ENCODE data around the gene RLF.
A peak's percentile ranks its signal among the peaks of the same experiment; 100 is the strongest.

RLF gene, protein sequence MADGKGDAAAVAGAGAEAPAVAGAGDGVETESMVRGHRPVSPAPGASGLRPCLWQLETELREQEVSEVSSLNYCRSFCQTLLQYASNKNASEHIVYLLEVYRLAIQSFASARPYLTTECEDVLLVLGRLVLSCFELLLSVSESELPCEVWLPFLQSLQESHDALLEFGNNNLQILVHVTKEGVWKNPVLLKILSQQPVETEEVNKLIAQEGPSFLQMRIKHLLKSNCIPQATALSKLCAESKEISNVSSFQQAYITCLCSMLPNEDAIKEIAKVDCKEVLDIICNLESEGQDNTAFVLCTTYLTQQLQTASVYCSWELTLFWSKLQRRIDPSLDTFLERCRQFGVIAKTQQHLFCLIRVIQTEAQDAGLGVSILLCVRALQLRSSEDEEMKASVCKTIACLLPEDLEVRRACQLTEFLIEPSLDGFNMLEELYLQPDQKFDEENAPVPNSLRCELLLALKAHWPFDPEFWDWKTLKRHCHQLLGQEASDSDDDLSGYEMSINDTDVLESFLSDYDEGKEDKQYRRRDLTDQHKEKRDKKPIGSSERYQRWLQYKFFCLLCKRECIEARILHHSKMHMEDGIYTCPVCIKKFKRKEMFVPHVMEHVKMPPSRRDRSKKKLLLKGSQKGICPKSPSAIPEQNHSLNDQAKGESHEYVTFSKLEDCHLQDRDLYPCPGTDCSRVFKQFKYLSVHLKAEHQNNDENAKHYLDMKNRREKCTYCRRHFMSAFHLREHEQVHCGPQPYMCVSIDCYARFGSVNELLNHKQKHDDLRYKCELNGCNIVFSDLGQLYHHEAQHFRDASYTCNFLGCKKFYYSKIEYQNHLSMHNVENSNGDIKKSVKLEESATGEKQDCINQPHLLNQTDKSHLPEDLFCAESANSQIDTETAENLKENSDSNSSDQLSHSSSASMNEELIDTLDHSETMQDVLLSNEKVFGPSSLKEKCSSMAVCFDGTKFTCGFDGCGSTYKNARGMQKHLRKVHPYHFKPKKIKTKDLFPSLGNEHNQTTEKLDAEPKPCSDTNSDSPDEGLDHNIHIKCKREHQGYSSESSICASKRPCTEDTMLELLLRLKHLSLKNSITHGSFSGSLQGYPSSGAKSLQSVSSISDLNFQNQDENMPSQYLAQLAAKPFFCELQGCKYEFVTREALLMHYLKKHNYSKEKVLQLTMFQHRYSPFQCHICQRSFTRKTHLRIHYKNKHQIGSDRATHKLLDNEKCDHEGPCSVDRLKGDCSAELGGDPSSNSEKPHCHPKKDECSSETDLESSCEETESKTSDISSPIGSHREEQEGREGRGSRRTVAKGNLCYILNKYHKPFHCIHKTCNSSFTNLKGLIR (N-terminal part only)

DNA sequence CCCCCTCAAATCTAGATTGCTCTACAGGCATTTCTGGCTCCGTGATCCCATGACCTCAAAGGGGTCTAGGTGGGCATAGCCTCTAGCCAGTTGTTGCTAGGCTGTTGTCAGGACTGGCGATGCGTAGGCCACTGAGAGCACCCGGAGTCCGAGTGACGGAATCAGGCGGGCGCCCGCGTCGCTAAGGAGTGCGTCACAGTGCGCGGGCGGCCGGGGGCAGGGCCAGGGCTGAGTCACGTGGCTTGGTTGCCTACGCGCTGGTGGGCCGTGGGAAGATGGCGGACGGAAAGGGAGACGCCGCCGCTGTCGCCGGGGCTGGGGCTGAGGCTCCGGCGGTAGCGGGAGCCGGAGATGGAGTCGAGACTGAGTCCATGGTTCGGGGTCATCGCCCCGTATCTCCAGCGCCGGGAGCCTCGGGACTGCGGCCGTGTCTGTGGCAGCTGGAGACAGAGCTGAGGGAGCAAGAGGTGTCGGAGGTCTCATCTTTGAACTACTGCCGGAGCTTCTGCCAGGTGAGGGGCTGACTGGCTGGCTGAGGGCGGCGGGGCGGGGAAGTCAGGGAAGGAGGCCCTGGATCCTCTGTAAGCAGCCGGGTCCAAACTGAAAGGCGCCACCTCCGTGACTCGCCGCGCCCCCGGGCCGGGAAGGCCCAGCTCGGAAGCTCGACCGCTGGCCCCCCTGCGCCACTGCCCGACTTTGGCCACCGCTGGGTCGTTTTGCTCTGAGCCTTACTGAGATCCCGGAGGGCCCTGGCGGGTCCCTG lies at the start of gene RLF:
RLF (plus strand) TSS at position 263 of the 763 bp plus-strand sequence; CDS start at position 276, 13 bp downstream.
- DNase-seq (ENCODE audit: extremely low read depth in 1 of 2, low read depth in 1 of 2) = peak; percentile 86 to 93

DNA sequence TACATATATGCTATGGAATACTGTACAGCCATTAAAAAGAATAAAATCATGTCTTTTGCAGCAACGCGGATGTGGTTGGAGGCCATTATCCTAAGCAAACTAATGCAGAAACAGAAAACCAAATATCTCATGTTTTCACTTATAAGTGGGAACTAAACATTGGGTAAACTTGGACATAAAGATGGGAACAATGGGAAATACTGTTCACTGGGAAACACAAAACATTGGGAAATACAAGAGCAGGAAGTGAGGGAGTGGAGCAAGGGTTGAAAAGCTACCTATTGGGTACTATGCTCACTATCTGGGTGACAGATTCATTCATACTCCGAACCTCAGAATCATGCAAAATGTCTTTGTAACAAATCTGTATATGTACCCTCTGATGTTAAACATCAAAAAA lies 46.8 kb upstream of the RLF start:
- DNase-seq (ENCODE audit: extremely low read depth in 1 of 2, low read depth in 1 of 2) = no peak

DNA sequence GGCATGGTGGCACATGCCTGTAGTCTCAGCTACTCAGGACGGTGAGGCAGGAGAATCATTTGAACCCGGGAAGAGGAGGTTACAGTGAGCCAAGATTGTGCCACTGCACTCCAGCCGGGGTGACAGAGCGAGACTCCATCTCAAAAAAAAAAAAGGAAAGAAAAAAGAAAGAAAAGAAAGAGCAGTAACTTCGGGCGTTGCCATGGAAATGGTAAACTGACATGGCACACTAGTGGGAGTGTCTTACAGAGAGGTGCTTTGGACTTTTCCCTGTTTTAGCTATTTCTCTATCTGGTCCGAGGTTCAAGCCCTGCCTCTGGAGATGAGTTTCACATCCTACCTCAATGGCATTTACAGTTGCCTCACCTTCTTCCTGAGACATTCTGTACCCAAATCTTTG lies 41.1 kb upstream of the RLF start:
- no peak for DNase-seq (ENCODE audit: extremely low read depth in 1 of 2, low read depth in 1 of 2)

GRCh38 chr1:40122855-40123254 lies 38.3 kb upstream of the RLF start:
- DNase-seq (ENCODE audit: extremely low read depth in 1 of 2, low read depth in 1 of 2) = no peak

DNA sequence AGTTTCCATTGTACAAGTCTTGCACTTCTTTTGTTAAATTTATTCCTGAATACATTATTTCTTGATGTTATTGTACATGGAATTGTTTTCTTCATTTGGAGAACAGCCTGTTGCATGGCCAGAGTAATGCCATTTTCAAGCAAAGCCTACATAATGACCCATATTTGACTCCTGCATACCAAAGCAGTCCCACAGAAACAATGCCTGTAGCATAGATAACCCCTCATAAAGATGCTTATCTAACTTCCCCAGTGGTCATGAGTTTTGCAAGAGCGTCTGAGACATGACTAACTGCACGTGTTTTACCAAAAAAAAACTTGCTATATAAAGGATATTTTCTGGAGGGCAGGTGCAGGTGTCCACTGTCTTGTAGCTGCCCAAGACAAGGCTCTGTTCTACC lies 30.3 kb upstream of the RLF start:
- DNase-seq (ENCODE audit: extremely low read depth in 1 of 2, low read depth in 1 of 2) = no peak

DNA sequence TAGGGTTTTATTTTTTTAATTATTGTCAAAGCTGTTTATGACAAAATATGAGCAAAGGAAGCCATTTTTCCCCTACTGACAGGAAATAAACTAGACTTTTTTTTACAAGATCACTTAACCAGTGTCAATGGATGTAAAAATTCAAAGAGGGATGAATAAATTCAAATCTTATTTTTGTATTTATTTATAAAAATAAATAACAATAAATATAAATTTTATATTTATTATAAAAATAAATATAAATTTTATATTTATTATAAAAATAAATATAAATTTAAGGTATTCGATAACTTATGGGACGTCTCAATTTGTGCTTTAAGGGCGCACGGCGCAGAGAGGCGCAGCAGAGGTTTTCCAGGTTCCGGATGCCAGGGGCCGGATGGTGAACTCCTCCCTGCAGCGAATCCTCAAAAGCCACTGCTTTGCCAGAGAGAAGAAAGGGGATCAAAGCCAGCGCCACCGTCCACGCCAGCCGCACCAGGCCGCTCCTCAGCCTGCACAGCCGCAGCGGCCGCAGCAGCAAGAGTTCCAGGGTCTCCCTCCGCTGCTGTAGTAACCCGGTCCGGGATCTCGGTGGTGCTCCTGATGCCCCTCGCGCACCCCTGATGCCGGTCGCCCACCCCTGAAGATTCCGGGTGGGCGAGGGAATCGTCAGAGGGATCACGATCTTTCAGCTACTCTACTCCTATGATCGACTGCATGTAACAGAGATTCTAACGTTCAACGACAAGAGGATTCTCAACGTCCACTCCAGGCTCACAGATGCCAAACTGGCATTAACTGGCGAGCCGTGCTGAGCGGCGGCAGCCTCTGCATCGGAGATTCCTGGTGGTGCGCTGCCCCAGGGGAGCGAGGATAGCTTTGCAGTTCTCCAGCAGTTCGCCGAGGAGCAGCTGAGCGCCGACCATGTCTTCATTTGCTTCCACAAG lies 28.5 kb upstream of the RLF start:
- DNase-seq (ENCODE audit: extremely low read depth in 1 of 2, low read depth in 1 of 2) = no peak

DNA sequence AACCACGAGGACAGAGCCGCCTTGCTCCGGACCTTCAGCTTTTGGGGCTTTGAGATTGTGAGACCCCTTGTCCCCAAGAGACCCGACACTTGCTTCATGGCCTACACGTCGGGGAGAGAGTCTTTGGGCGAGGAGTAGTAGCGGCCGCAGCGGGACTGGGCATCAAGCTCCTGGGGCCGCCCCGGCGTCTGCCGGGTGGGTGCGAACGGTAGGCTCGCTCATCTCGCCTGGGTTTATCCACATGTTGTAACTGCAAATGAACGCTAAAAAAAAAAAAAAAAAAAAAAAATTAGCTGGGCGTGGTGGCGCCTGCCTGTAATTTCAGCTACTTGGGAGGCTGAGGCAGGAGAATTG lies 27.9 kb upstream of the RLF start:
- DNase-seq (ENCODE audit: extremely low read depth in 1 of 2, low read depth in 1 of 2) = no peak

DNA sequence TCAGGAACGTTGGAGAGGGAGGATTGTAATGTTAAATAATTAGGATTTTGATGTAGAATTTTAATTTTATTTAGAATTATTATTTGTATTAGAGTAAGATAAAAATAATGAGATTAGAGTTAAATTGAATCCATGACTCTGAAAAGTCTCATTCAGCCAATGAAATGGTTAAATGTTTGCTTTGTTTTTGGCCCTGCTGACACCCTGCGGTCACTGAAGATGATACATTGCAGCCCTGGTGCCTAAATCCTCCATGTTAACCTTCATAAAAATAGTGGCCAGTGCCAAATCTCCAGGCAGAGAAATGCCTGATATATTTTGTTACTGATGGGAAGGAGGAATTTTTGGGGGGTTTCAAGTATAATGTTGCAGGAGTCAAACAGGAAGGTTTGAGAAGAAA lies 27.3 kb upstream of the RLF start:
- no peak for DNase-seq (ENCODE audit: extremely low read depth in 1 of 2, low read depth in 1 of 2)

DNA sequence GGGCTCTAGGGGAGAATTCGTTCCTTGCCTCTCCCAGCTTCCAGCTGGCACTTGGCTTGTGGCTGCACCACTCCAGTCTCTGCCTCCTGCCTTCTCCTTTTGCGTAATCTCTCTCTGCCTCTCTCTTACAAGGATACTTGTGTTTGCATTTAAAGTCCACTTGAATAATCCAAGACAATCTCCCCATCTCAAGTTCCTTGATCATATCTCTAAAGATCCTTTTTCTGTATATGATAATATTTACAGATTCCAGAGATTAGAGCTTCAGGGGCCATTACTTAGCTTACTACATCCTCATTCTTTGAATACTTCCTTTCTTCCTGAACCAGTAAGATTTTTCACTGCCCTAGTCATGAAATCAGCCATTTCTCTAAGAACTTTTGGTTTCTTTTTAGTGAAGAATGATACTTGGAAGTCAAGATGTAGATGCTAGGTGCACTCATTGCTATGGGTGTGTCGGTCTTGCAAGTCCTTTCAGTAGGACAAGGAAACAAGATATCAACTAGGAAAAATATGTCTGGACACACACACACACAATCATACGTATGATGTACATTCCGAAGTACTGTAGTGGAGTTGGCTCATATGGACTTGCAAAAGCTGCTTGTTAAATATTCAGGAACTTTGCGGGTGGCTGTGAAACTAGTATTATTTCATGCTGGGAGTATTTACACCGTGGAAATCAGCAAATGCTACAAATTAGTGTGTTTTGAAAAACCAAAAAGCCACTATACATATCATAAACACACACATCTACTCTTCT lies 20.8 kb upstream of the RLF start:
- DNase-seq (ENCODE audit: extremely low read depth in 1 of 2, low read depth in 1 of 2) = no peak

DNA sequence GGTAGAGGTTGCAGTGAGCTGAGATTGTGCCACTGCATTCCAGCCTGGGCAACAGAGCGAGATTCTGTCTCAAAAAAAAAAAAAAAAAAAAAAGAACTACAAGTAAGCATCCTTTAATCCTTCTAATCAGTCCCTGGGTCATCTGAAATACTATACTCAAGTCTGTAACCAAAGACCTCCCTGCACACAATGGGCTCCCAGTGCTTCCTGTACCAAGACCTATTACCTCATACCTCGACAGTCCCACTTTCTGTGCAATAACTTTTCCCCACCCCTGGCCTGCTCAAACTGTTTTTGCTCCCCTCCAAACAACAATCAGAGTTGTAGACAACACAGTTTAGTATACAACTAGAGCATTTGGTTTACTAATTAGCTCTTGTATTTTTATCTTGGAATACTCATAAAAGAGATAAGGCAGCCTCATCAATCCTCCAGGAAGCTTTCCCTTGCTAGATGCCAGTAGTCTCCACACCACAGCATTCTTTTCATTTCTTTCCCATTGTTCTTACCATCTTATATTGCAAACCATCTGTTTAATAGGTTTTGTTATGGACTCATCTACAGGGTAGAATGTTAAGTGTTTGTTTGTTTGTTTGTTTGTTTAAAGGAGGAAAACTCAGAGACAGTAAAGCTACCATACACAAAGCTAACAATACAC lies 19.2 kb upstream of the RLF start:
- no peak for DNase-seq (ENCODE audit: extremely low read depth in 1 of 2, low read depth in 1 of 2)

GRCh38 chr1:40143891-40144575 lies 17.2 kb upstream of the RLF start:
- peak; percentile 6 to 14 for DNase-seq (ENCODE audit: extremely low read depth in 1 of 2, low read depth in 1 of 2)

GRCh38 chr1:40151457-40152079 lies 9.6 kb upstream of the RLF start:
- no peak for DNase-seq (ENCODE audit: extremely low read depth in 1 of 2, low read depth in 1 of 2)

DNA sequence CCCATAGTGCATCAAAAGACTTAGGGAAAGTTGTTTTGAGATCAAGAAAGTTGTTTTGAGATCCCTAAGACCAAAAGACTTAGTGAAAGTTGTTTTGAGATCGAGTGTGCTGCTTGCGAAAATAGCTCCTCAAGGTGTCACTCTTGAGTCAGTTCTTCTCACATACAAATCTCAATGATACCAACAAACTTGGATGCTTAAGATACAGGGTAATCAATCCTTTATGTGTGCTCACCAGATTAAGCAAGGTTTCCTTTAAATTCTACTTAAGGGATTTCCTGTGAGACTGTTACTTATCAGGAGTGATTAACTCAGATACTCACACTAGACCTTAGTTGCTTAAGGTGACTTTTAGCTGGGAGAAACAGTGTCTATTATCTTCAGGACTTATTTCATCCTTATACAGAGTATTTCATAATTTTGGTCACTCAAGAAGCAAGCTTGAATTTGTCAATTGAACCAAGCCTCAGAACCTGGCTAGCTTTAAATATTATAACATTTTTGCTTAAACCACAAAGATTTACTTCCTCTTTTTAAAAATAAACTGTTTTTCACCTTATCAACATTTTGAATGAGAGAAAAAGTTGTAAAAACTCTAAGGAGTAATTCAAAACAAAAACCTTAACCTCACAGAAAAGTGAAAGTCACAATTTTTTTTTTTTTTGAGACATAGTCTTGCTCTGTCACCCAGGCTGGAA lies 8.0 kb upstream of the RLF start:
- no peak for DNase-seq (ENCODE audit: extremely low read depth in 1 of 2, low read depth in 1 of 2)

DNA sequence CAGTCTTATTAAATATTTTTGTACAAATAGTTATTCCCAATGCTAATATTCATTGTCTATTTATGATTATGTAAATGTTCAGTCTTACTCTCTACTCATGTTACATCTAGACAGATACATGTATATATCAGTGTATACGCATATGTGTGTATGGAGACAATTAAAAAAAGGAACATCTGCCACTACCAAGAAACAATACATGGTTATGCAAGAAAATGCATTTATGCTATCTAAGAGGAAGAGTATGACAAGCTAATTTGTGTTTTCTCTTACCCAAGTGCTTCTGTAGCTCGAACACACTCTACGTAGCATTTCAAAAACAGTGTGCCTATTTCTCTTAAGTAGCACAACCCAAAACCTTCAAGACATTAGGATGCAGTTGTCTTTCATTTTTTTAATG lies 6.1 kb upstream of the RLF start:
- DNase-seq (ENCODE audit: extremely low read depth in 1 of 2, low read depth in 1 of 2) = no peak

DNA sequence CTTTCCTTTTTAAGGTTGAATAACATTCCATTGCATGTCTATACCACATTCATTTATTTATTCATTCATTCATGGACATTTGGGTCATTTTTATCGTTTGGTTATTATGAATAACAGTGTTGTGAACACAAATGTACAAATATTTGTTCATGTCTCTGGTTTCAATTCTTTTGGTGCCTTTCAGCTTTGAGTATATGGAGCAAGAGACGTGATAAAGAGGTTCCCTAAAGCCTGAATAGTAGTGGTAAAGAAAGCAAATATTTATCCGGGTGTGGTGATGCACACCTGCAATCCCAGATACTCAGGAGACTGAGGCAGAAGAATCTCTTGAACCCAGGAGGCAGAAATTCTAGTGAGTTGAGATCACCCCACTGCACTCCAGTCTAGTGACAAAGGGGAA lies 5.3 kb upstream of the RLF start:
- no peak for DNase-seq (ENCODE audit: extremely low read depth in 1 of 2, low read depth in 1 of 2)

DNA sequence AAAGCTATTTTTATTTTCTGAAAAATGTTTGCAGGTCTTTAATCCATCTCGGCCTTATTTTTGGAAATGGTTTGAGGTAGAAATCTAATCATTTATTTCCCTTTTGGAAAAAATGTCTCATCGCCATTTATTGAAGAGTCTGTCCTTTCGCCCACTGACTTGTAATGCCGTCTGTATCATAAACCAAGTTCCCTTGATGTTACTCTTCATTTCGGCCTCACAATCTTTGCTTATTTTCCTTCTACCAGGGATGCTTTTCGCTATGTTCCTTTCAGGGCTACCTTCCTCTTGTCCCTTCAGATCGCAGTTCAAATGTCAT lies 422 bp upstream of the RLF start:
- DNase-seq (ENCODE audit: extremely low read depth in 1 of 2, low read depth in 1 of 2) = no peak

All from activated CD8-positive, alpha-beta memory T cell treated with anti-CD3 and anti-CD28 coated beads for 1 hour (primary cell).